K562 treated with DMSO at 1 percent for 24 hours (cell line): ENCODE results near the gene ASCL3. TPM values are rescaled to one million over a fixed set of nuclear protein-coding genes. Genes with fewer than 3 reads are reported as not detected.

ENCODE experiments used
- total RNA-seq: library from RNA; unstranded; fragments of 300-600 nt; gene quantifications from 2 replicates; pipeline ENCODE4 v1.2.3, GENCODE V29; 2022; ENCODE audit warnings: low read depth; ENCODE audit not compliant: insufficient read depth

The ASCL3 gene
- not detected in 2 replicates for total RNA-seq

GRCh38 chr11:8942518-8943066 is at the start of gene ASCL3:
Gene ASCL3, minus strand, starts transcription at chr11:8943016. Its CDS starts 4,855 bp downstream, at chr11:8938161.

GRCh38 chr11:8964324-8965320 is 21.8 kb upstream of the ASCL3 start, which contains the start of gene TMEM9B:
Gene TMEM9B, minus strand, starts transcription at chr11:8964442. Its CDS starts 129 bp downstream, at chr11:8964313.

DNA sequence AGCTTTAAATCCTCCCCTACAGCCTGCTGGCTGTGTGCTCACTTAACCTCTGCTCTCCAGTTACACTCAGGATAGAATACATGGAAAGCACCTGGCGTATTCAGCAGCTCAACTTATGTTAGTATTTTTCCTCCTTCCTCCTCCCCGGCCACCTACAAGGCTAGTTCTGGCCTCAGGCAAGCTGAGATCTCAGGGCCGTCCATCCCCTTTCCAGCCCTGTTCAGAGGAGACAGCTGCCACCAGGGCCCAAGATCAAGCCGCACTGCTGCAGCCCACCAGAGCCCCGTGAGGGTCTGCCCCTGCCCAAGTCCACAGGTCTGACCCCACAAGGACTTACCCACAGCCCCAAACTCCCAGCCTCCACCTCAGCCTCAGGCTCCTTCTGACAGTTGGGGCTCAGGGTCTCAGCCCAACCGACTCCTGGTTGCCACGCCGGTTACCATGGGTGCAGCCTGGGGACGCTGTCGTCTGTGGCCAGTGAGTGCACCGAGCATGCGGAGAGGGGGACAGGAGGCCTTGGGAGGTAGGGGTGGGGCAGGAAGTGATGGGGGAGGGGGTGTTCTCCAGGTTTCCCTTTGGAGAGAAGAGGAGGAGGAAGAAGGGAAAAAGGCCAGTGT is 10.1 kb downstream of the ASCL3 start, which contains the start of gene C11orf16:
Gene C11orf16 (minus strand): TSS at position 384 of the 617 bp plus-strand sequence. CDS start 639 bp downstream, outside the sequence.

DNA sequence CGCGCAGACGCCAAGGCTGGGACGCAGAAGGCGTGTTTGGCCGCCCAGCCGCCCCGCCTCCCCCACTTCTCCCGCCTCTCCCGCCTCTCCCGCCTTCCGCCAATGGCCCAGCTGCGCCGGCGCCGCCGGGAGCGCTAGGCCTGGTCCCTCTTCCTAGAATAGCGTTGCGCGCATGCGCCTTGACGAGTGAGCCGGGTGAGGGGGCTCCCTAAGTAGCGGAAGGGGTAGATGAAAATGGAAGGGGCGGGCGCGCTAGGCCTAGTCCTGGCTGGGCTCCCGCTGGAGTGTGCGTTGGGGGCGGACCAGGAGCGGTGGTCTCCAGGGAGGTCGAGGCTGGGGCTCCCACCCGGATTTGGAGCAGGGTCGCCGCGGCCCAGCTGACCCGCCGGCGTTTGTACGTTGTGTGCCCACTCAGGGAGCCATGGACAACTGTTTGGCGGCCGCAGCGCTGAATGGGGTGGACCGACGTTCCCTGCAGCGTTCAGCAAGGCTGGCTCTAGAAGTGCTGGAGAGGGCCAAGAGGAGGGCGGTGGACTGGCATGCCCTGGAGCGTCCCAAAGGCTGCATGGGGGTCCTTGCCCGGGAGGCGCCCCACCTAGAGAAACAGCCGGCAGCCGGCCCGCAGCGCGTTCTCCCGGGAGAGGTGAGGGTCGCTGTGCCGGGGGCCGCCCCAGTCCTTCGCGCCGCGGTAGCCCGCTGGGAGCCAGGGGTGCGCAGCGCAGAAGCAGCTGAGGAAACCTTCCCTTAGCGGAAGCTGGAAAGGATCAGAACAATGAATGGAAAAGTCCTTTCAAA is 31.6 kb downstream of the ASCL3 start, which contains the start of gene AKIP1:
Gene AKIP1 (plus strand): TSS at position 161 of the 795 bp plus-strand sequence. CDS start 261 bp downstream, at position 422.

Other genes starting within 250 kb of the ASCL3 start
- 59.5 and 64.1 TPM in 2 replicates for gene AKIP1, start 31.8 kb downstream of the ASCL3 start, total RNA-seq
- gene C11orf16, start 10.1 kb downstream of the ASCL3 start, total RNA-seq = not detected in 2 replicates
- 13.5 and 15.6 TPM in 2 replicates for gene TMEM9B, start 21.4 kb upstream of the ASCL3 start, total RNA-seq
- gene NRIP3, start 61.0 kb upstream of the ASCL3 start, total RNA-seq = 13.1 and 14.7 TPM in 2 replicates
- gene SCUBE2, start 148.6 kb upstream of the ASCL3 start, total RNA-seq = 0.37 TPM in 1 of 2 replicates, not detected in the other